Astrocyte (in vitro differentiated cells and primary cell): ENCODE data around the gene C9orf40. TPM values are rescaled to one million over a fixed set of nuclear protein-coding genes. Genes with fewer than 3 reads are reported as not detected.

Experiments
- DNase-seq: peaks from one replicate; pipeline ENCODE4 v3.0.0-alpha.2; 2010; ENCODE audit warnings: low read depth
- FAIRE-seq: peaks from 2 replicates; lab custom pipeline; 2011; peaks lifted over from hg19 to GRCh38; lab: Jason Lieb, UNC
- H2AFZ ChIP-seq: 2 replicates; pipeline ENCODE4 v1.6.0; 2012; ENCODE audit warnings: low read depth, low read length, inconsistent platforms
- H3K27ac ChIP-seq: 2 replicates; pipeline ENCODE4 v1.5.1; 2011; ENCODE audit warnings: low read depth, low read length, inconsistent platforms
- H3K27me3 ChIP-seq: 2 replicates; pipeline ENCODE4 v1.6.0; 2011; ENCODE audit warnings: low read length, inconsistent platforms; ENCODE audit not compliant: insufficient read depth
- H3K36me3 ChIP-seq: 2 replicates; pipeline ENCODE4 v1.5.1; 2011; ENCODE audit warnings: low read length, inconsistent platforms; ENCODE audit not compliant: insufficient read depth
- H3K4me1 ChIP-seq: 2 replicates; pipeline ENCODE4 v1.5.1; 2011; ENCODE audit warnings: low read length, inconsistent platforms; ENCODE audit not compliant: insufficient read depth
- H3K4me2 ChIP-seq: 2 replicates; pipeline ENCODE4 v1.6.0; 2012; ENCODE audit warnings: low read length, inconsistent platforms
- H3K4me3 ChIP-seq: 2 replicates; pipeline ENCODE4 v1.5.1; 2011; ENCODE audit warnings: low read depth, mild to moderate bottlenecking, low read length, inconsistent platforms; ENCODE audit not compliant: insufficient read depth
- H3K79me2 ChIP-seq: 2 replicates; pipeline ENCODE4 v1.6.0; 2012; ENCODE audit warnings: mild to moderate bottlenecking, low read length, inconsistent platforms; ENCODE audit not compliant: insufficient read depth
- H3K9ac ChIP-seq: 2 replicates; pipeline ENCODE4 v1.6.0; 2012; ENCODE audit warnings: mild to moderate bottlenecking, low read length, inconsistent platforms
- H3K9me3 ChIP-seq: 2 replicates; pipeline ENCODE4 v1.5.1; 2012; ENCODE audit warnings: low read depth, mild to moderate bottlenecking, low read length, inconsistent platforms; ENCODE audit not compliant: insufficient read depth
- H4K20me1 ChIP-seq: 2 replicates; pipeline ENCODE4 v1.6.0; 2012; ENCODE audit warnings: low read length, inconsistent platforms; ENCODE audit not compliant: insufficient read depth
- H3K27ac Mint-ChIP-seq: one replicate; pipeline ENCODE4 v1.8.0; 2021; ENCODE audit warnings: mild to moderate bottlenecking, mixed read lengths; ENCODE audit not compliant: unreplicated experiment
- H3K27me3 Mint-ChIP-seq: one replicate; pipeline ENCODE4 v1.8.0; 2021; ENCODE audit warnings: low read depth, mixed read lengths; ENCODE audit not compliant: unreplicated experiment
- H3K36me3 Mint-ChIP-seq: one replicate; pipeline ENCODE4 v1.8.0; 2021; ENCODE audit warnings: low read depth, mixed read lengths; ENCODE audit not compliant: unreplicated experiment
- H3K4me1 Mint-ChIP-seq: one replicate; pipeline ENCODE4 v1.8.0; 2021; ENCODE audit warnings: low read depth, mixed read lengths; ENCODE audit not compliant: unreplicated experiment
- H3K4me3 Mint-ChIP-seq: one replicate; pipeline ENCODE4 v1.8.0; 2021; ENCODE audit warnings: mild to moderate bottlenecking, moderate library complexity, mixed read lengths; ENCODE audit not compliant: unreplicated experiment
- H3K9me3 Mint-ChIP-seq: one replicate; pipeline ENCODE4 v1.8.0; 2021; ENCODE audit warnings: mild to moderate bottlenecking, mixed read lengths; ENCODE audit not compliant: unreplicated experiment
- CTCF ChIP-seq: IDR thresholded peaks from 2 replicates; pipeline ENCODE4 v1.5.1; 2011; ENCODE audit warnings: low read depth, mild to moderate bottlenecking, inconsistent platforms, low read length, moderate library complexity; ENCODE audit not compliant: insufficient read depth
- EZH2 ChIP-seq: IDR thresholded peaks from 2 replicates; pipeline ENCODE4 v1.6.1; 2012; ENCODE audit warnings: mild to moderate bottlenecking, low read length, inconsistent platforms; ENCODE audit not compliant: insufficient read depth
- total RNA-seq: library from RNA; stranded (reverse); gene quantifications from 2 replicates; pipeline ENCODE4 v1.2.1, GENCODE V29; 2021

The C9orf40 gene
- total RNA-seq, 1 donor from 2014 or later, result 5.4 TPM

- H2AFZ ChIP-seq, result no peak overlapping the region
- no peak overlapping the region for H3K9ac ChIP-seq
- no peak overlapping the region for H3K27ac ChIP-seq
- no peak overlapping the region for H3K4me2 ChIP-seq
- no peaks in the 10 kb centered on the region for H3K36me3 Mint-ChIP-seq
- H3K9me3 ChIP-seq, result no peaks in the 10 kb centered on the region
- H3K4me3 Mint-ChIP-seq, result no peak overlapping the region
- no peaks in the 10 kb centered on the region for H3K9me3 Mint-ChIP-seq
- FAIRE-seq, result no peak
- no peaks in the 10 kb centered on the region for H3K36me3 ChIP-seq
- H3K79me2 ChIP-seq, result no peaks in the 10 kb centered on the region
- no peaks in the 10 kb centered on the region for H3K27me3 ChIP-seq
- H3K4me3 ChIP-seq, result no peak overlapping the region
- no peak for DNase-seq
- no peaks in the 10 kb centered on the region for H4K20me1 ChIP-seq
- no peaks in the 10 kb centered on the region for H3K4me1 ChIP-seq
- H3K27me3 Mint-ChIP-seq, result peaks cover 7% of the 10 kb centered on the region
- no peak overlapping the region for H3K27ac Mint-ChIP-seq
- no peak for TF ChIP-seq CTCF
- no peak for TF ChIP-seq EZH2
- H3K4me1 Mint-ChIP-seq, result no peaks in the 10 kb centered on the region
Observed at GRCh38 chr9:74910036-74910435, 42.7 kb downstream of the C9orf40 start.

- H3K36me3 Mint-ChIP-seq, result no peaks in the 10 kb centered on the region
- Histone ChIP-seq H3K9me3 (no peaks in the 10 kb centered on the region), H3K79me2 (no peaks in the 10 kb centered on the region), H4K20me1 (no peaks in the 10 kb centered on the region), H3K9ac (no peak overlapping the region), H3K36me3 (no peaks in the 10 kb centered on the region), H2AFZ (no peak overlapping the region), H3K4me1 (no peaks in the 10 kb centered on the region), H3K27ac (no peak overlapping the region), H3K4me2 (no peak overlapping the region), H3K27me3 (no peaks in the 10 kb centered on the region), H3K4me3 (no peak overlapping the region)
- no peaks in the 10 kb centered on the region for H3K9me3 Mint-ChIP-seq
- no peak for DNase-seq
- H3K4me3 Mint-ChIP-seq, result no peak overlapping the region
- peaks cover 7% of the 10 kb centered on the region for H3K27me3 Mint-ChIP-seq
- no peak for TF ChIP-seq EZH2
- no peak for TF ChIP-seq CTCF
- no peak overlapping the region for H3K27ac Mint-ChIP-seq
- FAIRE-seq, result no peak
- no peaks in the 10 kb centered on the region for H3K4me1 Mint-ChIP-seq
Observed at GRCh38 chr9:74908665-74909064, 44.0 kb downstream of the C9orf40 start.

GRCh38 chr9:74907085-74907484 lies 45.6 kb downstream of the C9orf40 start:
- H3K4me3 ChIP-seq, result no peak overlapping the region
- H3K4me2 ChIP-seq, result no peak overlapping the region
- H3K27me3 ChIP-seq, result no peaks in the 10 kb centered on the region
- no peaks in the 10 kb centered on the region for H4K20me1 ChIP-seq
- Mint-ChIP-seq H3K27me3 (peaks cover 7% of the 10 kb centered on the region), H3K9me3 (no peaks in the 10 kb centered on the region), H3K27ac (no peak overlapping the region), H3K4me3 (no peak overlapping the region), H3K4me1 (no peaks in the 10 kb centered on the region), H3K36me3 (no peaks in the 10 kb centered on the region)
- no peaks in the 10 kb centered on the region for H3K9me3 ChIP-seq
- FAIRE-seq (no peak), DNase-seq (no peak)
- H3K79me2 ChIP-seq, result no peaks in the 10 kb centered on the region
- H3K9ac ChIP-seq, result no peak overlapping the region
- H3K4me1 ChIP-seq, result no peaks in the 10 kb centered on the region
- H2AFZ ChIP-seq, result no peak overlapping the region
- no peak overlapping the region for H3K27ac ChIP-seq
- no peaks in the 10 kb centered on the region for H3K36me3 ChIP-seq
- no peak for TF ChIP-seq CTCF
- TF ChIP-seq EZH2, result no peak
